Midbrain (tissue), 1 donor: ENCODE data around the gene ACACA.
A peak's percentile ranks its signal among the peaks of the same experiment; 100 is the strongest.

Experiments used
- DNase-seq: peaks from one replicate; lab custom pipeline; 2025; lab: John Stamatoyannopoulos, UW

The ACACA gene

GRCh38 chr17:37067555-37068111, 339.0 kb downstream of the ACACA start:
- no peak for DNase-seq

- DNase-seq, result no peak
Measured at GRCh38 chr17:37066322-37067255, 340.0 kb downstream of the ACACA start.

GRCh38 chr17:37065486-37066321, 340.9 kb downstream of the ACACA start:
- no peak for DNase-seq

- no peak for DNase-seq
Measured at GRCh38 chr17:37064956-37065355, 341.7 kb downstream of the ACACA start.

- DNase-seq, result no peak
Measured at GRCh38 chr17:37064206-37064605, 342.4 kb downstream of the ACACA start.

- no peak for DNase-seq
Measured at GRCh38 chr17:37062021-37062420, 344.6 kb downstream of the ACACA start.

- no peak for DNase-seq
Measured at GRCh38 chr17:37060928-37061327, 345.7 kb downstream of the ACACA start.

GRCh38 chr17:37060094-37060493, 346.5 kb downstream of the ACACA start:
- DNase-seq, result no peak

GRCh38 chr17:37059493-37059892, 347.1 kb downstream of the ACACA start:
- no peak for DNase-seq

GRCh38 chr17:37056622-37057021, 350.0 kb downstream of the ACACA start:
- DNase-seq, result no peak

- DNase-seq, result no peak
Measured at GRCh38 chr17:37054894-37055293, 351.7 kb downstream of the ACACA start.

GRCh38 chr17:37052450-37052849, 354.2 kb downstream of the ACACA start:
- DNase-seq, result no peak

GRCh38 chr17:37051833-37052232, 354.8 kb downstream of the ACACA start:
- no peak for DNase-seq

- no peak for DNase-seq
Measured at GRCh38 chr17:37051381-37051780, 355.3 kb downstream of the ACACA start.

- DNase-seq, result no peak
Measured at GRCh38 chr17:37050920-37051319, 355.7 kb downstream of the ACACA start.

GRCh38 chr17:37048811-37049210, 357.8 kb downstream of the ACACA start:
- DNase-seq, result no peak

GRCh38 chr17:37047631-37048104, 359.0 kb downstream of the ACACA start:
- DNase-seq, result peak; percentile 90

GRCh38 chr17:37045351-37045922, 361.2 kb downstream of the ACACA start:
- DNase-seq, result no peak

GRCh38 chr17:37043201-37043600, 363.4 kb downstream of the ACACA start:
- DNase-seq, result no peak

- no peak for DNase-seq
Measured at GRCh38 chr17:37041932-37042331, 364.7 kb downstream of the ACACA start.

- DNase-seq, result no peak
Measured at GRCh38 chr17:37039269-37039668, 367.4 kb downstream of the ACACA start.

GRCh38 chr17:37037590-37038155, 369.0 kb downstream of the ACACA start:
- no peak for DNase-seq
